HG02798 (cell line): ENCODE data around the gene PRAC1.

Experiments used
- ATAC-seq: cut with Tn5 transposase; IDR thresholded peaks from one replicate; pipeline ENCODE4 v1.9.1; 2021; ENCODE audit warnings: mild to moderate bottlenecking; ENCODE audit not compliant: unreplicated experiment, poor library complexity

PRAC1 gene

DNA sequence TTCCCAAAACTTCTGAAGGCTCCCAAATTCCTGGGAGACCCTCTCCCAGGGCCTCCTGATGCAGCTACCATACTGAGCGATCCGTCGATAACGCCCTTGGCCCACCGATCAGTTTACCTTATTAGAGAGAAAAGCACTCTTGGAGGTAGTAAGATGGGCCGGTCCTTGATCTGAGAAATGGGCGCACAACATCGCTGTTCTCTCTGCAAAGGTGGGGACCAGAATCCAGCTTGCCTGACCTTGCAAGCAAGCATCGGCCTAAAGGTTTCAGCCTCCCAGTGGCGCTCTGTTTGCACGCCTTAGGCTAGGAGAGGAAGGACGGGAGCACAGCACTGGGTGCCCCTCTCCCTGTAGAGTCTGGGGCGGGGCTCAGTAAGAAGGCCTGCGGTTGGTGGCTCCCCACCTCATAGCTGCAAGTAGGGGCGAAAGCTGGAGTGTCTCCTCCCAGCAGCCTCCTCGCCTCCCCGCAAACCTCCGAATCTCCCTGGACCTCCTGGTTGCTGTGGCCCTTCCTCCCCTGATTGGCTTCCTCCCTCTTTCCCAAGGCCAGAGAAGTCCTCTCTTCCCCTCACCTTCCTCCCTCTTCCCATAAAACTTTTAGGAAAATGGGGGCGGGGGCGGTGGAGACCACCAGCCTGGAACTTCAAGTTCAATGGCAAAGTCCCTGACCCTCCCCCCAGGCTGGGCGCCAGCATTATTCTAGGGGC, at the start of gene PRAC1:
PRAC1 (minus strand) TSS at position 318 of the 707 bp plus-strand sequence; CDS start at position 192, 126 bp downstream.
- ATAC-seq = no peak

DNA sequence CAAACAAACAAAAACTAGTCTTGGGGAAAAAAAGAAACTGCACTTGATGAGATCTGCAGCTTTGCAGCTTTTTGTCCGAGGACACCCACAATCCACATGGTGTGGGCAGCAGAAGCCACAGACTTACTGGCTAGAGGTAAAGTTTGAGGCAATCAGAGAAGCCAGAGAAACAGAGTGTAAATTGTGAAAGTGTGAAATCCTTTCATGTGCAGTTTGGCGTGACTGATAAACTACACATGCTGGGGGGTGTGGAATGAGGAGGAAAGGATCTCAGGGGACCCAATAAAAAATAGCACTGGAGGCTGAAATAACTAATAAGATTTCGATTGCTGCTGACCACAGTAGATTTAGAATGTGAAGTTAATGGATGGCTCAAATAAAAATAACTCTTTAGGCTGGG, 48.6 kb upstream of the PRAC1 start:
- no peak for ATAC-seq

DNA sequence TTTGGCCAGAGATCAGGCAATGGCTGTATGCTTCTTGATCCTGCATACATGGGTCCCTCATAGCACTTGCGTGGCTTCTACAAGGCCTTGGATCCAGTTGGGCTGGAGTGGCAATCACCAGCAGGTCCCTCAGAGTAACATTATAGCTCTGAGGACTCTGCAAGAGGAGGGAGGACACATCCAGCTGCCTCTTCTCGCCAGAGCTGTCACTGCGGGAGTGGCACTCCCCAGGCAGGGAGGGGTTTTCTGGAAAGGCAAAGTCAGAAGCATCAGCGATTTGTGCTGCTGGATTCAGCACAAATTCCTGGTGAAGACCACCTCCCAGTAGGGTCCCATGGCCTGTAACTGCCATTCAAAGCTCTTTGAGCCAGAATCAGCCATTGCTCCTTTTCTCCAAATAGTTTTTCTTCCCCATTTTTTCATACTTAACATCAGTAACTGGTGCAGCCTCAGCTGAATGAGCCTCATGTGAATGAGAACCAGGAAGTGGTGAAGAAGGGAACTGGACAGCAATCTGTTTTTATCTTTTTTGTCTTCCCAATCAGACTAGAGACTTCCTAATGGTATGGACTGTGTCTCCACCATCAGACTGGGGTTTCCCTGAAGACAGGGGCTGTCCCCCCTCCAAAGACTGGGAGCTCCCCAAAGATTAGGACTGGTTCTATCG, 46.8 kb upstream of the PRAC1 start:
- ATAC-seq = no peak

DNA sequence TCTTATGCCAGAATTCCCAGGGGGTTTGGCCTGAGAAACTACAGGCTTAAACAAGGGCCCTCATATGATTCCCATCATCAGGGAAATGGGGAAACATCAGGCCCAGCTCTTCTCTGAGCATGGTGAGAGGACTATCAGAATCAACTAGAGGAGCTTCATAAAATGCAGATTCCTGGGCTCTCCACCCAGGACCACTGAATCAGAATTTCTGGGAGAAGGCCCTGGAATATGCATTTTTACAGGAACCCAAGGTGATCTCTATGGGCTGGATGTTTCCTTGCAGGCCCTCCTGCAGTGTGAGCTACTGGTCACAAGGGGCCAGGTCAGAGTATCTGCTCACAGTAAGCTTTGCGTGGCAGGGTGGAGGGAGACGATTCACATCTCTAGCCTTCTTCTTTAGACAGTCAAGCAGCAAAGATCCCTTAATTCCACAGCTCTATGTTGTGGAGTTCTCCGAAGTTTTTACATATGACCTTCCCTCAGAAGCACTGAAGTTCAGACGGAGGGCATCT, 45.0 kb upstream of the PRAC1 start:
- ATAC-seq = no peak

DNA sequence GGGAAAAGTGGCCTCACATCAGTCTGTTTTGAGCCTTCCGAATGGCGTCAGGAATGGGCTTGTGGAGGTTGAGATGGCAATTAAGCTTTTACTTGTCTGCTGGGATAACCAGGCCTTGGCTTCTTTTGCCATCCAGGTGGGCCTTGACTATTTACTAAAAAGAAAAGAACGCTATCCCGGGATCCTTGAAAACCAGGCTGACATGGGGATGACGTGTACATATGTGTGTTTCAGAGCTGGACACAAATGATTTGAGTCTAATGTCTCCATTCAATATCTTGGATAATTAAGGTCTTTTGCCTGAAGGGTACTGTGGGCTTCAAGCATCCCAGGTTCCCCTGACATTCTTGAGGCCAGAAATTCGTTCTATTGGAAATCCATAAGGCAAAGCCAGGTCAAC, 38.8 kb upstream of the PRAC1 start:
- no peak for ATAC-seq

DNA sequence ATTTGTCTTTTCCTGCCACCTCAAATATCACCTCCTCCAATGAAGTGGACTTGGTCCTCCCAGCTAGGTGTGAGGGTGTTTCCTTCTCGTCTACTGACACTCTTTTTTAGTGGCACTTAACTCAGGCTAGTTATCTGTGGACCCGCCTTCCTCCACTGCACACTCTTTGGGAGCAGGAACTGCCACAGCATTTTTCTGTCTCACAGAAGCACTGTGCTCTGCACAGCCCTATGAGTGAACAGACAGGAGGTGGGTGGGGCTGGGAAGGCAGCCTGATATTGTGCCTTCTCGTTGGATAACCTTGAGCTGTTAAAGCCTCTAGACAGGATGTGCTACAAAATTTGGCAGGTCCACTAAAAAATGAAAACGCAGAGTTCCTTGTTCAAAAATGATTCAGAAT, 38.1 kb upstream of the PRAC1 start:
- no peak for ATAC-seq

DNA sequence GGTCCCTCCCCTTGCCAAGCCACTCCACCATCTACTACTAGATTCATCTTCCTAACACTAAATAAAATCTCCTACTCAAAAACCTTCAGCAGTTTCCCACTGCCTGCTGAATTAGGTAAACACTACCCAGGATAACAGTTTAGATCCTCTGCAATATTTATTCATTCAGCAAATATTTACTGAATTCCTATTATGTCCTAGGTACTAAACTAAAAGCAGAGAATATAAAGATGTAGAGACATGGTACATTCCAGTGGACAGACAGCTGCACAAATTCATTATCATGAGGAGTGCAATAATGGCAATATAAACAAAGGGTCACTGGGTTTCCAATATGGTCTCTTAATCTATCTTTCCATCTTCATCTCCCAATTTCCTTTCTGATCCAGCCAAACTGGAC, 37.0 kb upstream of the PRAC1 start:
- no peak for ATAC-seq

DNA sequence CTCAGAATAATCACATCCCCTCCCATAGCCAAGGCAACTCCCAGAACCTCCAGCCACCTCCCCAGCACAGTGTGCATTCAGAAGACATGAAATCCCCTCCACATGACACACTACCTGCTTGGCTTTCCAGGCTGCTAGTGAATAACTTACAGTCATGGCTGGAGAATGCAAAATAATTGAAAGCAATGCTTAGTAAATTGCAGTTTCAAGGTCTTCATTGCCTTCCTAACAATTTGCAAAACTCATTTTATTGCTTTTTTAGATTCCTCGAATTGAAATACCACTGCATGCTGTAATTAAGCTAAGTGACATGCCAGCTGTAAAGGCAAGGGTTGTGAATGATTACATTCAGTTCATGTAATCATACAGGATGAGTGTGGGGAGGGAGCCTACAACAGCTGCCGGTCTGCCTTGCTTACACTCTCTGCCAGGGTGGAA, 35.2 kb upstream of the PRAC1 start:
- ATAC-seq = no peak

DNA sequence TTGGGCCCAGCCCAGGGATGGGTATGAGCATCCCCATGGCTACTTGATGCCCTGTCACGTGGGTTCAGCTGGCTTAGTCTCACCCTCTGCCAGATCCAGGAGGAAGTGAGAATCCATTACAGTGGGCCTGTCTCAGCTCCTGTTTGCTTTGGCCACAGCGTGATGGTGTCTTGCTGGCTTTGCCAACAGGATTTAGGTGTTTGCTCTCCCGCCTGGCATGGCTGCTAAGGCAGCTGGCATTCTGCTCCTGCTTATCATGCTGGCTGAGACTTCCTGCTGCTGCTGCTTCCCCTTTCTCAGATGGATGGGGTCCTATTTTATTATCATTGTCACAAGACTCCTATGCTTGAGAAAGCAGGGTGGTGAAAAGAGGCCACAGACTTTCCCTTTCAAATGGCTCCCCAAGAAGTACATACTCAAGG, 34.5 kb upstream of the PRAC1 start:
- ATAC-seq = no peak

DNA sequence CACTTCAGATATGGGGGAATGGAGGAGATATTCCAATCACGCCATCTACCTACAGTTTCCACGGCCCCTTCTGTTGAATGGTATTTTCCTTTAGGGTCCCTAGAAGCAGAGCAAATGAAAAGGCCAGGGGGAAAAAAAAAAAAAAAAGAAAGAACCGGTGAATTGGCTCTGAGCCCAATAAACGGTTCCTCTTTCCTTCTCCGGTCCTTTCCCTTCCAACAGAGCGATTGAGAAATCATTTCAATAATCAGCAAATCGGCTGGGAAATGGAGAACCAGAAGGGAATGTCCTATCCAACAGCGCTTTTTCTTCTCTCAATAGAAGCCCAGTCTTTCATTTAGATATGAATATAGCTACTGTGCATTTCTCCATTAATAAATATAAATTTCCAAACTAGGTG, 33.0 kb upstream of the PRAC1 start:
- ATAC-seq = no peak

DNA sequence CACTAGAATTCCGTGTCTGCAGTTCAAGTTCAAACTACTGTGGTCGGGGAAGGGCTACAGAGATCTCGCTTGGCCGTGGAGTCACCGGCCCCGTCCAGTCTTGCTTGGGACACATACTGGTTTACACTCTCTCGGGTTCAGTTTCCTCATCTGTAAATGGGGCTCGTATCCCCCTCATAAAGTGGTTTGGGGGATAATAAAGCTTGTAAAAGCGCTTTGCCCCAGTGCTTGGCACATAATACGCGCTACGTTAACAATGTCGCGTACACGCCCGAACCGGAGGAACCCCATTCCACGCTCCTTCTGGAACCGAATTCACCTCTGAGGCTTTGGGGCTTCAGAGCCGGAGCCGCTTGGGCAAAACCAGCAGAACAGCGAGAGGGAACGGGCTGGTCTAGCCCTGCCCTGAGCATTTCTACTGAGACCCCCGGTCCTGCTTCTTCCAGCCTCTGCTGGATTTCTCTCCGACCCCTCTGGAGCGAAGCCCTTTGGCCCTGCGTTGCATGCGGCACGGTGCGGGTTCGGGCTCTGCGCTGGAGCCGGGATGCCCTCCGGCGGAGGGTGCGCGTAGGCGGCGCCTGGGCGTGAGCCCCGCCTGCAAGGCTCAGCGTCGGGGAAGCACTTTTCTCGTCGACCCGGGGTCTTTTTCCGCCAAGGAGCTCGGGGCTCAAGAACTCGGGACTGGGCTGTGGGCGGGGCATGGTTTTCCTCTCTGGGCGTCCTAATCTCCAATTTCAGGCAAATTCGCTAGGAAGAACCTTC, 32.4 kb upstream of the PRAC1 start:
- no peak for ATAC-seq

DNA sequence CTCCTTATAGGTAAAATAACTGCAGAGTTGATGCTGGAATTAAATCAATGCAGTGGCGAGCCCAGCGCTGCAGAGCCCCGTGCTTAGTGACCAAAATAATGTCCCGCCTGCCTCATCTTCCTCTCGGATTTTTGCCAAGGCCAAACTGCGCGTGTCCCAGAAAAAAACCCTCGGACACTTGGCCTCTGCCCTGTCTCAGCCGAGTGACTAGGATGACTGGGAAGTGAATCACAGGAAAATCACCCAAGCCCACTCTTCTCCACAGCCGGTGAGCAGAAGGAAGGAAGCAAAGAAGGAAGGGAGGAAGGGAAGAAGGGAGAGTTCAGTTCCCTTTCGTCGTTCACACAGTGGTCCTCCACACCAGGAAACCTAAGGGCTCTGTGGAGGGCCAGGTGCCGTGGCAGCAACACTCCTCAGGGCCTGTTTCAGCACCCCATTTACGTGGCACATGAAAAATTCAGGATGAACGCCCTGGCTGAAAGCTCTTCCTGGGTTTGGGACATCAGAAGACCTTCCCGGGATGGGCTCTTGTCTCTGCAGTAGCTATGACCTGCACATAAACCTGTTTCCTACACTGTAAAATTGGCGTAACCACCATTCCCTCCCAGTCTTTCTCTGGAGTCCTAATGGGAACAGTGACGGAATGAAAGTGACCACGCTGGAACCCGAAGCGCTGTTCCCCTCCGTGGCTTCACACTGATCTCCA, 31.6 kb upstream of the PRAC1 start:
- ATAC-seq = no peak

DNA sequence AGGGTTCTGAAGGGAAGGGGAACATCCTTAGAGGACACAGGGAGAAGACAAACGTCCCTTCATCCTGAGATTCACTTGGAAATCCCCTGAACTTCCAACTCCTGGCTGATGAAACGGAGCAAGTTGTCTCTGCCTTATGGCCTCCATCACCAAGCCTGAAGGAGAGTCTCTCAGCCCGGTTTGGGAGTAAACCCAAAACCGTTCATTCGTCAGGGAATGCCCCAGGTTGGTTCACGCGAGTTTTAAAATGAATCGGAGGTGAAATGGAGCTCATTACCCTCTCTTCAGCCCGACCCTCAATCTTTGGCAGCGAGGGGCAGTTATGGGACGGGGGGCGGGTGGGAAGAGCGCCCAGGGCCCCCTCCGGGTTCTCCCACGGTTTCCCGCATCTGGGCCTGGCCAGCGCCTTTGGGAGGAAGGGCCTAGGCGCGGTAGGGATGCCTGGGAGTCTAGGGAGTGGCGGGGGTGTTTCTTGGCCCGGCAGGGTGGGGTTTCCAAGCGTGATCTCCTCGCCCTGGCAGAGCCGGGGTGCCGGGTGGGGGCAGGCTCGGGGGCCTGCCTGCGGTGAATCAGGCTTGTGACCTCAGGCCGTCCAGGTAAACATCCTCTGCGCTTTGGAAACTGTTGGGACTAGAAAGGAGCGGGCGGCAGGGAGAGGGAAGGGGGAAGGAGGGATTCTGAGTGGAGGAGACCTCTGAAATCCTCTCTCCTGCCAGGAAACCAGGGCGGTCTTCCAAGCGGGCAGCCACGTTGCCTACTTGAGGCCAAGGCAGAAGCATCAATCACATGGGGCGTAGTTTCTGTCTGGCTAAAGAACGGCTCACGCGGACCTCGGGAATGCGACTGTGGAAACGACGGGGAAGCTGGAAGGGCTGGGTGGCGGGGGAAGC, 30.3 kb upstream of the PRAC1 start:
- ATAC-seq = no peak

DNA sequence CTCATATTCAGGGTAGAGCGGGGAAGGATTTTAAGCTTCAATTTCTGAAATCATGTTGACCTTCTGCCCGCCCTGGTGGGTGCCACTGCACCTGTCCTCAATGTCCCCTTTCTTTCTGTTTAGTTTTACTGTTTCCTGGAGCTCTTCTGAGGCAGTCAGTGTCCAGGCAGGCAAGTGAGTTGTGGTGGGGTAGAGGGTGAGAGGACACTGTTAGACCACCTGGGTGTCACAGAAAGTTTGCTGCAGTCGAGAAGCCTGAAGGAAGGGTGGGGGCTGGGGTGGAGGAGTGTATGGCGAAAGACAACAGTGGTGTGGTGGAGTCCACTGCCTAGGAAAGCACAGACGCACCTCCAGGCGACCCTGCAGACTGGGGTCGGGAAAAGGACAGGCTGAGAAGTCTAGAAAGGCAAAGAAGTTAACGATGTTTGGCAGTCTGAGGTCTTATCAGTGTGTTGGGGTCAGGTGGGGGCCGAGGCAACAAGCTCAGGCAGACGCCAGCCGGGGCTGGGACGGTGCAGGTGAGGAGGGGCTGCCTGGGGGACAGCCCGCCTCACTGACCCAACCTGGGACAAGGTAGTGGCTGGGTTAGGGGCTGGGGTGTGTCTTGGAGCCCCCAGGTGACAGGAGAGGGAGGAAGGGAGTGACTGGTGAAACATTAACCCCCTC, 29.5 kb upstream of the PRAC1 start:
- no peak for ATAC-seq

DNA sequence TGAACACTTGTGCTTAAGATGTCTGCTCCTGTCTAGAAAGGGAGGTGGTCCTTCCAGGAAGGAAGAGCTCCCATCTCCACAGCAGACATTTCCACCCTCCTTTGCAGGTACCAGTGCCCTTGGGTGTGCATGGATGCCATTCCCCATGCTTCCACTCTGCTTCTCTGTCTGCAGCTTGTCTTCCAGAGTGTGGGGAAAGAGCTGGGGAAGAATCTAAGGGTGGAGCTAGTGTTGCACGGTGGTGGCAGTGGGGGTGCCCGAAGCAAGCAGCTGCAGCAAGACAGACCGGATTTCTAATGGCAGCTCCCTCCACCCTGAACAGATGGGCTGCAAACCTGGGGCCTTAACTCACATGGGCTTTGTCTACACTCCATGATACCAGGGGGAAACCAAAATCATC, 28.9 kb upstream of the PRAC1 start:
- ATAC-seq = no peak

DNA sequence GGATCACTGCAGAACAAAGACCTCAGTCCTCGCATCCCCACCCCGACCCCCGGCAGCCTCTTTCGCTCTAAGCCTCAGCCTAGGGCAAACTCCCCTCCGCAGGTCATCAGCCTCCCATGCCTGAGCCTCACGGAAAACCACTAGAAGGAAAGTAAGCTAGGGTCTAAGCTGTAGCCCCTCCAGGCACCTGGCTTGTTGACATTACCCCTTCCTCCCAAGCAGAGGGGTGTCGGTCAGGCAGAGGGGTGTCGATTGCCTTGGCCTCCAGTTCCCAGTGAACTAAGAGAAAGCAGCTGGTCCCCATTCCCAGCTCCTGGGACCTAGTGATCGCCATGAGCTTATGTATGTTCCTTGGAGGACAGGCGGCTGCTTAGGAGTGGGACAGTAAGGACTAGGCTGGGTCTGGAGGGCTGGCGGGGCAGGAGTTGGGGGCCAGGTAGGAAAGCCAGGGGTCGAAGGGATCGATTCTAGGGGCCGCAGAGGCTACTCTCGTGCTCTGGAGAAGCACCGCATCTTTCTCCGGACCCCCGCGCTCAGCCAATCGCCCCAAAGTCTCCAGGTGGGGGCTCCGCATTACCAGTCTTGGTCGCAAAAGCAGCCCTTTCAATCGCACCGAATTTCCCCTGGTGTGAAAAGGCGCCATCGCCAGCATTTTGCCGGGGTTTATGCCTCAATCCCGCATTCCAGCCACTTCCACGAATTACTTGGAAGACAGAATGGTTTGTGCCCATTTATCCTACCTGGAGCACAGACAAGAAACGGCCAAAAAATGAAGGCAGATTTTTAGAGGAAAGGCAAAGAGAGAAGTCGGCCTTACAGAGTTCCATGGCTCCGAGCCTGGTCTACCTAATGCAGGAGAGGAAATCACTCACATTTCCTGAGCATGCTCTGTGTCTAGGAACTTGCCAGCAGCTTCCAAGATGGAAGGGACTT, 27.6 kb upstream of the PRAC1 start:
- no peak for ATAC-seq

DNA sequence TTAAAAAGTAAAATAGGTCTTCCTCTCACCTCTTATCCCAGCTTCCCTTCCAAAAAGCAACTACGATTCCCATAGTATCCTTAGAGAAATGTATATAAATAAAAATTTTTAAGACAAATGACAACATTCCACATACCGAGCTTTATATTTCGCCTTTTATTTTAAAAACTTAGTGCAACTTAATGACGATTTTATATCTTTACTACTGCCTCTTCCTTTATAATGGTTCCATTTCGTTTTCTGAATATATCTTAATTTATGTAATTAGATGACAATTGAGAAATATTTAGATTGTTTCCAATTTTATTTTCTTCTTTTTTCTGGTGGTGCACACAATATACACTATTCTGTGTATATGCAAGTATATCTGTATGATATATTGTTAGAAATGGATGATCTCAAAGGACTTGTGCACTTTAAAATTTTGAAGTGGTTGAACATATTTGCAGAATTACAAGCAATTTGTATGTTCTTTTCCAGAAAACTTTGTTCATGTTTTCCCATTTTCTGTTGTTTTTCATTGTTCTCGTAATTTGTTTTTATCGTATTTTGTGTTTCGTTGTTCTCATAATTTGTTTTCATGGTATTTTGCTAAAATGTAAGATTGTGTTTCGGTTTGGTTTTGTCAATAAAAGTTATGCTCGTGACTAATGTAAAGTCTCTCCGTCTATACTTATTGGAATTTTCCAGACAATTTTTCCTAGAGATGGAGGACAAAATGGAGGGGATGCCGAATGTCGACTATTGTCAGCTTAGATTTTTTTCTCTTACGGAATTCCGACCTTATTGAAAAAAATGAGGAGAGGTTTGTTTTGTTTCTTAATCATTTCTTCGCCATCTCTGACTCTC, 26.6 kb upstream of the PRAC1 start:
- ATAC-seq = no peak
